ENCODE data around the gene AMFR. TPM values are rescaled to one million over a fixed set of nuclear protein-coding genes. Genes with fewer than 3 reads are reported as not detected.

AMFR gene
- total and polyA plus RNA-seq, 2 of the 13 experiments (the other 11 are each of a cell fraction or from before 2014, with no cell fraction given): 52.9 to 108 TPM

DNA sequence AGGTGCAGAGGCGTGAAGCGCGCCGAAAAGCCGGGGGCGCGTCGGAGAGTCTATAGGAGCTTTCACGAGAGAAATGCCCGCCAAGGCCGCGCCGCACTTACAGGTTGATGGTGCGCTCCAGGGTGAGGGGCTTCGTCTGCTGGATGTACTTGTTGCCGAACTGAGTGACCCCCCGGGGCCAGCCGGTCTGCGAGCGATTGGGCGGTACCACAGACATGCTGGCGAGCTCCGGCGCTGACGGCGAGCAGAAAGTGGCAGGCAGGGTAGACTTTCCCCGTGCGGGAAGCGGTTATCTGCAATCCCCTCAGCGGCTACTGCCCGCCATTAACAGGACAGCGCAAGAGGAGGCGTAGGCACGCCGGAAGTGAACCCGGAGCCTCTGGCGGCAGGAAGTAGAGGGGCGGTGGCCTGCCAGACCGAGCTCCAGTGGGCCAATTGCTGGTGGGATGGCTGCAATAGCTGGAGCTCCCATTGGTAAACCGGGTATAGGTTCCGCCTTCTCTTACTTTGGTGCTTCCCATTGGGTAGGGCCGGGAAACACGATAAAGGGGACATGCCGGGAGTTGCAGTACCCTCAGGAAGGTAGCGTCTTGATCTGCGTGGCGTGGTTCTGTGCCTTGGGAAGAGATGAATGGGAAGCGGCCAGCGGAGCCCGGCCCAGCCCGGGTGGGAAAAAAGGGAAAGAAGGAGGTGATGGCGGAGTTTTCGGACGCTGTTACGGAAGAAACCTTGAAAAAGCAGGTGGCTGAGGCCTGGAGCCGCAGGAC, 25.8 kb upstream of the AMFR start, which contains the start of the genes NUDT21 and OGFOD1 (continued):
- TF ChIP-seq, protein P1, sequence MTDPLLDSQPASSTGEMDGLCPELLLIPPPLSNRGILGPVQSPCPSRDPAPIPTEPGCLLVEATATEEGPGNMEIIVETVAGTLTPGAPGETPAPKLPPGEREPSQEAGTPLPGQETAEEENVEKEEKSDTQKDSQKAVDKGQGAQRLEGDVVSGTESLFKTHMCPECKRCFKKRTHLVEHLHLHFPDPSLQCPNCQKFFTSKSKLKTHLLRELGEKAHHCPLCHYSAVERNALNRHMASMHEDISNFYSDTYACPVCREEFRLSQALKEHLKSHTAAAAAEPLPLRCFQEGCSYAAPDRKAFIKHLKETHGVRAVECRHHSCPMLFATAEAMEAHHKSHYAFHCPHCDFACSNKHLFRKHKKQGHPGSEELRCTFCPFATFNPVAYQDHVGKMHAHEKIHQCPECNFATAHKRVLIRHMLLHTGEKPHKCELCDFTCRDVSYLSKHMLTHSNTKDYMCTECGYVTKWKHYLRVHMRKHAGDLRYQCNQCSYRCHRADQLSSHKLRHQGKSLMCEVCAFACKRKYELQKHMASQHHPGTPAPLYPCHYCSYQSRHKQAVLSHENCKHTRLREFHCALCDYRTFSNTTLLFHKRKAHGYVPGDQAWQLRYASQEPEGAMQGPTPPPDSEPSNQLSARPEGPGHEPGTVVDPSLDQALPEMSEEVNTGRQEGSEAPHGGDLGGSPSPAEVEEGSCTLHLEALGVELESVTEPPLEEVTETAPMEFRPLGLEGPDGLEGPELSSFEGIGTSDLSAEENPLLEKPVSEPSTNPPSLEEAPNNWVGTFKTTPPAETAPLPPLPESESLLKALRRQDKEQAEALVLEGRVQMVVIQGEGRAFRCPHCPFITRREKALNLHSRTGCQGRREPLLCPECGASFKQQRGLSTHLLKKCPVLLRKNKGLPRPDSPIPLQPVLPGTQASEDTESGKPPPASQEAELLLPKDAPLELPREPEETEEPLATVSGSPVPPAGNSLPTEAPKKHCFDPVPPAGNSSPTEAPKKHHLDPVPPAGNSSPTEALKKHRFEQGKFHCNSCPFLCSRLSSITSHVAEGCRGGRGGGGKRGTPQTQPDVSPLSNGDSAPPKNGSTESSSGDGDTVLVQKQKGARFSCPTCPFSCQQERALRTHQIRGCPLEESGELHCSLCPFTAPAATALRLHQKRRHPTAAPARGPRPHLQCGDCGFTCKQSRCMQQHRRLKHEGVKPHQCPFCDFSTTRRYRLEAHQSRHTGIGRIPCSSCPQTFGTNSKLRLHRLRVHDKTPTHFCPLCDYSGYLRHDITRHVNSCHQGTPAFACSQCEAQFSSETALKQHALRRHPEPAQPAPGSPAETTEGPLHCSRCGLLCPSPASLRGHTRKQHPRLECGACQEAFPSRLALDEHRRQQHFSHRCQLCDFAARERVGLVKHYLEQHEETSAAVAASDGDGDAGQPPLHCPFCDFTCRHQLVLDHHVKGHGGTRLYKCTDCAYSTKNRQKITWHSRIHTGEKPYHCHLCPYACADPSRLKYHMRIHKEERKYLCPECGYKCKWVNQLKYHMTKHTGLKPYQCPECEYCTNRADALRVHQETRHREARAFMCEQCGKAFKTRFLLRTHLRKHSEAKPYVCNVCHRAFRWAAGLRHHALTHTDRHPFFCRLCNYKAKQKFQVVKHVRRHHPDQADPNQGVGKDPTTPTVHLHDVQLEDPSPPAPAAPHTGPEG (CRISPR knock-in tag; IDR thresholded peaks at IDR 0.05): peak; percentile 60; the same call in 1 of the 2 replicates
- no peak for TF ChIP-seq KDM1A (CRISPR knock-in tag; IDR thresholded peaks at IDR 0.05)
- no peak for TF ChIP-seq ZC3H4 (CRISPR knock-in tag; IDR thresholded peaks at IDR 0.05; ENCODE audit: borderline replicate concordance)
- TF ChIP-seq, protein P2, sequence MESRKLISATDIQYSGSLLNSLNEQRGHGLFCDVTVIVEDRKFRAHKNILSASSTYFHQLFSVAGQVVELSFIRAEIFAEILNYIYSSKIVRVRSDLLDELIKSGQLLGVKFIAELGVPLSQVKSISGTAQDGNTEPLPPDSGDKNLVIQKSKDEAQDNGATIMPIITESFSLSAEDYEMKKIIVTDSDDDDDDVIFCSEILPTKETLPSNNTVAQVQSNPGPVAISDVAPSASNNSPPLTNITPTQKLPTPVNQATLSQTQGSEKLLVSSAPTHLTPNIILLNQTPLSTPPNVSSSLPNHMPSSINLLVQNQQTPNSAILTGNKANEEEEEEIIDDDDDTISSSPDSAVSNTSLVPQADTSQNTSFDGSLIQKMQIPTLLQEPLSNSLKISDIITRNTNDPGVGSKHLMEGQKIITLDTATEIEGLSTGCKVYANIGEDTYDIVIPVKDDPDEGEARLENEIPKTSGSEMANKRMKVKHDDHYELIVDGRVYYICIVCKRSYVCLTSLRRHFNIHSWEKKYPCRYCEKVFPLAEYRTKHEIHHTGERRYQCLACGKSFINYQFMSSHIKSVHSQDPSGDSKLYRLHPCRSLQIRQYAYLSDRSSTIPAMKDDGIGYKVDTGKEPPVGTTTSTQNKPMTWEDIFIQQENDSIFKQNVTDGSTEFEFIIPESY (CRISPR knock-in tag; IDR thresholded peaks at IDR 0.05): no peak
- peak; percentile 66; the same call in 1 of the 2 replicates for TF ChIP-seq ZSCAN20 (CRISPR knock-in tag; IDR thresholded peaks at IDR 0.05; ENCODE audit: borderline replicate concordance)
- TF ChIP-seq SMAD9 (CRISPR knock-in tag; IDR thresholded peaks at IDR 0.05): 0 out of 2 replicates have a peak, but pooled peaks have one; percentile 26
- TF ChIP-seq, protein P3, sequence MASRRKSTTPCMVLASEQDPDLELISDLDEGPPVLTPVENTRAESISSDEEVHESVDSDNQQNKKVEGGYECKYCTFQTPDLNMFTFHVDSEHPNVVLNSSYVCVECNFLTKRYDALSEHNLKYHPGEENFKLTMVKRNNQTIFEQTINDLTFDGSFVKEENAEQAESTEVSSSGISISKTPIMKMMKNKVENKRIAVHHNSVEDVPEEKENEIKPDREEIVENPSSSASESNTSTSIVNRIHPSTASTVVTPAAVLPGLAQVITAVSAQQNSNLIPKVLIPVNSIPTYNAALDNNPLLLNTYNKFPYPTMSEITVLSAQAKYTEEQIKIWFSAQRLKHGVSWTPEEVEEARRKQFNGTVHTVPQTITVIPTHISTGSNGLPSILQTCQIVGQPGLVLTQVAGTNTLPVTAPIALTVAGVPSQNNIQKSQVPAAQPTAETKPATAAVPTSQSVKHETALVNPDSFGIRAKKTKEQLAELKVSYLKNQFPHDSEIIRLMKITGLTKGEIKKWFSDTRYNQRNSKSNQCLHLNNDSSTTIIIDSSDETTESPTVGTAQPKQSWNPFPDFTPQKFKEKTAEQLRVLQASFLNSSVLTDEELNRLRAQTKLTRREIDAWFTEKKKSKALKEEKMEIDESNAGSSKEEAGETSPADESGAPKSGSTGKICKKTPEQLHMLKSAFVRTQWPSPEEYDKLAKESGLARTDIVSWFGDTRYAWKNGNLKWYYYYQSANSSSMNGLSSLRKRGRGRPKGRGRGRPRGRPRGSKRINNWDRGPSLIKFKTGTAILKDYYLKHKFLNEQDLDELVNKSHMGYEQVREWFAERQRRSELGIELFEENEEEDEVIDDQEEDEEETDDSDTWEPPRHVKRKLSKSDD (CRISPR knock-in tag; IDR thresholded peaks at IDR 0.05; ENCODE audit: low read depth): 0 out of 2 replicates have a peak, but pooled peaks have one; percentile 2
- peak; percentile 59; the same call in 1 of the 2 replicates for TF ChIP-seq HCFC1 (IDR thresholded peaks at IDR 0.05; ENCODE audit: low read depth, low read length)
- TF ChIP-seq DR1 (CRISPR knock-in tag; IDR thresholded peaks at IDR 0.05): peak; percentile 89
- no peak for TF ChIP-seq ZNF550 (CRISPR knock-in tag; IDR thresholded peaks at IDR 0.05; ENCODE audit: borderline replicate concordance)
- TF ChIP-seq, protein P4, sequence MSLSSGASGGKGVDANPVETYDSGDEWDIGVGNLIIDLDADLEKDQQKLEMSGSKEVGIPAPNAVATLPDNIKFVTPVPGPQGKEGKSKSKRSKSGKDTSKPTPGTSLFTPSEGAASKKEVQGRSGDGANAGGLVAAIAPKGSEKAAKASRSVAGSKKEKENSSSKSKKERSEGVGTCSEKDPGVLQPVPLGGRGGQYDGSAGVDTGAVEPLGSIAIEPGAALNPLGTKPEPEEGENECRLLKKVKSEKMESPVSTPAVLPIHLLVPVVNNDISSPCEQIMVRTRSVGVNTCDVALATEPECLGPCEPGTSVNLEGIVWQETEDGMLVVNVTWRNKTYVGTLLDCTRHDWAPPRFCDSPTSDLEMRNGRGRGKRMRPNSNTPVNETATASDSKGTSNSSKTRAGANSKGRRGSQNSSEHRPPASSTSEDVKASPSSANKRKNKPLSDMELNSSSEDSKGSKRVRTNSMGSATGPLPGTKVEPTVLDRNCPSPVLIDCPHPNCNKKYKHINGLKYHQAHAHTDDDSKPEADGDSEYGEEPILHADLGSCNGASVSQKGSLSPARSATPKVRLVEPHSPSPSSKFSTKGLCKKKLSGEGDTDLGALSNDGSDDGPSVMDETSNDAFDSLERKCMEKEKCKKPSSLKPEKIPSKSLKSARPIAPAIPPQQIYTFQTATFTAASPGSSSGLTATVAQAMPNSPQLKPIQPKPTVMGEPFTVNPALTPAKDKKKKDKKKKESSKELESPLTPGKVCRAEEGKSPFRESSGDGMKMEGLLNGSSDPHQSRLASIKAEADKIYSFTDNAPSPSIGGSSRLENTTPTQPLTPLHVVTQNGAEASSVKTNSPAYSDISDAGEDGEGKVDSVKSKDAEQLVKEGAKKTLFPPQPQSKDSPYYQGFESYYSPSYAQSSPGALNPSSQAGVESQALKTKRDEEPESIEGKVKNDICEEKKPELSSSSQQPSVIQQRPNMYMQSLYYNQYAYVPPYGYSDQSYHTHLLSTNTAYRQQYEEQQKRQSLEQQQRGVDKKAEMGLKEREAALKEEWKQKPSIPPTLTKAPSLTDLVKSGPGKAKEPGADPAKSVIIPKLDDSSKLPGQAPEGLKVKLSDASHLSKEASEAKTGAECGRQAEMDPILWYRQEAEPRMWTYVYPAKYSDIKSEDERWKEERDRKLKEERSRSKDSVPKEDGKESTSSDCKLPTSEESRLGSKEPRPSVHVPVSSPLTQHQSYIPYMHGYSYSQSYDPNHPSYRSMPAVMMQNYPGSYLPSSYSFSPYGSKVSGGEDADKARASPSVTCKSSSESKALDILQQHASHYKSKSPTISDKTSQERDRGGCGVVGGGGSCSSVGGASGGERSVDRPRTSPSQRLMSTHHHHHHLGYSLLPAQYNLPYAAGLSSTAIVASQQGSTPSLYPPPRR (CRISPR knock-in tag; IDR thresholded peaks at IDR 0.05; ENCODE audit: borderline replicate concordance): 0 out of 2 replicates have a peak, but pooled peaks have one; percentile 32
- no peak for TF ChIP-seq ZNF572 (CRISPR knock-in tag; IDR thresholded peaks at IDR 0.05)
